Mammary epithelial cell (primary cell): ENCODE results near the gene CDC73.

Experiments
- EZH2 ChIP-seq: IDR thresholded peaks from 2 replicates; pipeline ENCODE4 v1.6.1; 2012; ENCODE audit warnings: low read length, inconsistent platforms, borderline replicate concordance
- TF ChIP-seq, protein P1 (sequence below), 2 donors: IDR thresholded peaks in 1 of 2; conservative IDR thresholded peaks in 1 of 2; 2 replicates each; pipeline ENCODE4 v1.5.1; 2011 to 2012; ENCODE audit warnings: inconsistent platforms in 2 of 2, low read length in 2 of 2, mild to moderate bottlenecking in 2 of 2, control low read depth in 1 of 2, low read depth in 1 of 2; ENCODE audit not compliant: insufficient read depth in 1 of 2; ENCODE audit errors: extremely low read depth in 1 of 2

DNA sequence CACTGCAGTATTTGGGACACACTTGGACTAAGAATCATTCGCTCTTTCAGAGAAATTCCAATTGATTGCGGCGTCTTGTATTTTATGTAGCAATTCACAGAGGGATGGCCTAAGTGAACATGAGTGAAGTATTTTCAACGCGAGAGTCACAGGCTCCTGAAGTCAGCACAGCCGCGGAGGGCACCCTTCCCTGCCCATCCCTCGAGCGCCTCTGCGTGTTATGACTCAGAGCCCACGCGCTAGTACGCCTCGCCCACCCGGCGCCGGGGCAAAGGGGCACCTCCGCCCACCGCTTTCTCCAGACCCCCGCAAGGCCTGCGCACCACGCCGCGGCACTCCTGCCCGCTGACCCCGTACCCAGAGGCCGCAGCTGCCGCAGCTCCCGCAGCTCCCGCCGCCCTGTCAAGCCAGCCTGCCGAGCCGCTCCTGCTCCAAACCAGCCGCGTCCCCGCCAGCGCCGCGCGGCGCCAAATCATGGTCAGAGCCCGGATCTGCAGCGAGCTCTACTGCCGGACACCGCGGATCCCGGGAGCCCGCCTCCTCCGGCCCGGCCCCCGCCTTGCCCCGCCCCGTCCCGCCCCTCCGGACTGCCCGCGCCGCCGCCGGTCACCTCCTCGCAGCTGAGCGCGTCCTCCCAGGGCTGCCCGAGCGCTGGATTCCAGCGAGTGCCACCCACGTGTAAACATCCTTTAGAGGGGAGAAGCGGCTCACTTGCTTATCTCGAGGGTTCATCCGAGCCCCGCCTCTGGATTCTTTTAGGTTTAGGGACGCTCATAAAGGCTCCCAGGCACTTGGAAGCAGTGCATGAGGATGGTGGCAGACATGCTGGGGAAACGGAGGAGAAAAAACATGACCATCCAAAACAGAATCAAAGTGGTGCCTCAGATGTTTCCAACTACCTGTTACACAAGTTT lies 16.7 kb upstream of the CDC73 start, which contains the start of gene GLRX2:
- TF ChIP-seq, protein P1, sequence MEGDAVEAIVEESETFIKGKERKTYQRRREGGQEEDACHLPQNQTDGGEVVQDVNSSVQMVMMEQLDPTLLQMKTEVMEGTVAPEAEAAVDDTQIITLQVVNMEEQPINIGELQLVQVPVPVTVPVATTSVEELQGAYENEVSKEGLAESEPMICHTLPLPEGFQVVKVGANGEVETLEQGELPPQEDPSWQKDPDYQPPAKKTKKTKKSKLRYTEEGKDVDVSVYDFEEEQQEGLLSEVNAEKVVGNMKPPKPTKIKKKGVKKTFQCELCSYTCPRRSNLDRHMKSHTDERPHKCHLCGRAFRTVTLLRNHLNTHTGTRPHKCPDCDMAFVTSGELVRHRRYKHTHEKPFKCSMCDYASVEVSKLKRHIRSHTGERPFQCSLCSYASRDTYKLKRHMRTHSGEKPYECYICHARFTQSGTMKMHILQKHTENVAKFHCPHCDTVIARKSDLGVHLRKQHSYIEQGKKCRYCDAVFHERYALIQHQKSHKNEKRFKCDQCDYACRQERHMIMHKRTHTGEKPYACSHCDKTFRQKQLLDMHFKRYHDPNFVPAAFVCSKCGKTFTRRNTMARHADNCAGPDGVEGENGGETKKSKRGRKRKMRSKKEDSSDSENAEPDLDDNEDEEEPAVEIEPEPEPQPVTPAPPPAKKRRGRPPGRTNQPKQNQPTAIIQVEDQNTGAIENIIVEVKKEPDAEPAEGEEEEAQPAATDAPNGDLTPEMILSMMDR (conservative IDR thresholded peaks at IDR 0.05 in 1 of 2, IDR thresholded peaks at IDR 0.05 in 1 of 2; ENCODE audit: extremely low read depth in 1 of 2, insufficient read depth in 1 of 2, low read depth in 1 of 2, low read length in 2 of 2), result peak in 1 of 2 donors; percentile 22
- no peak for TF ChIP-seq EZH2
